Stimulated activated naive B cell treated with anti-CD40 and anti-IgM and Interleukin-4, amounts not matched to agents 10 μg/mL and 1 μg/mL and 100 μg/mL, for 72 hours (primary cell): ENCODE measurements around the gene TXNRD1.
A peak's percentile ranks its signal among the peaks of the same experiment; 100 is the strongest.

Experiments used
- ATAC-seq, 2 donors: fragments of 150-1000 bp; cut with Tn5 transposase; replicated peaks; 2 replicates each; pipeline ENCODE4 v1.10.0; 2021; ENCODE audit warnings: moderate library complexity in 1 of 2
- DNase-seq: peaks from one replicate; pipeline ENCODE4 v3.0.0; 2021
- H3K27ac Mint-ChIP-seq: one replicate; pipeline ENCODE4 v1.8.0; 2022; ENCODE audit warnings: mild to moderate bottlenecking, mixed read lengths
- H3K27me3 Mint-ChIP-seq, 2 donors: one replicate each; pipeline ENCODE4 v1.8.0; 2022; ENCODE audit warnings: mixed read lengths in 2 of 2
- H3K36me3 Mint-ChIP-seq, 2 donors: one replicate each; pipeline ENCODE4 v1.8.0; 2022; ENCODE audit warnings: mixed read lengths in 2 of 2, mild to moderate bottlenecking in 1 of 2
- H3K4me1 Mint-ChIP-seq, 2 donors: one replicate each; pipeline ENCODE4 v1.8.0; 2022; ENCODE audit warnings: mixed read lengths in 2 of 2, mild to moderate bottlenecking in 1 of 2
- H3K4me3 Mint-ChIP-seq, 2 donors: one replicate each; pipeline ENCODE4 v1.8.0; 2022; ENCODE audit warnings: mild to moderate bottlenecking in 2 of 2, mixed read lengths in 2 of 2, moderate library complexity in 1 of 2
- H3K9me3 Mint-ChIP-seq, 2 donors: one replicate each; pipeline ENCODE4 v1.8.0; 2022; ENCODE audit warnings: mixed read lengths in 2 of 2, mild to moderate bottlenecking in 1 of 2

Gene TXNRD1

GRCh38 chr12:104182144-104182543 lies 33.4 kb upstream of the TXNRD1 start:
- H3K9me3 Mint-ChIP-seq: peaks cover 0 to 3% of the 10 kb centered on the region in 2 donors
- ATAC-seq (no peak), DNase-seq (no peak)
- H3K27me3 Mint-ChIP-seq: peaks cover 13 to 15% of the 10 kb centered on the region in 2 donors
- H3K4me1 Mint-ChIP-seq: peaks cover 3 to 6% of the 10 kb centered on the region in 2 donors
- H3K27ac Mint-ChIP-seq: no peak overlapping the region
- H3K4me3 Mint-ChIP-seq: no peak overlapping the region
- no peaks in the 10 kb centered on the region for H3K36me3 Mint-ChIP-seq

GRCh38 chr12:104182621-104183378 lies 32.8 kb upstream of the TXNRD1 start:
- DNase-seq (no peak), ATAC-seq (no peak)
- H3K4me3 Mint-ChIP-seq: no peak overlapping the region
- H3K36me3 Mint-ChIP-seq: no peaks in the 10 kb centered on the region
- H3K4me1 Mint-ChIP-seq: peaks cover 2 to 3% of the 10 kb centered on the region in 2 donors
- peaks cover 0 to 3% of the 10 kb centered on the region in 2 donors for H3K9me3 Mint-ChIP-seq
- H3K27me3 Mint-ChIP-seq: peaks cover 9 to 13% of the 10 kb centered on the region in 2 donors
- no peak overlapping the region for H3K27ac Mint-ChIP-seq

GRCh38 chr12:104183443-104183842 lies 32.1 kb upstream of the TXNRD1 start:
- no peaks in the 10 kb centered on the region for H3K36me3 Mint-ChIP-seq
- no peak for ATAC-seq
- no peak overlapping the region for H3K4me3 Mint-ChIP-seq
- no peak overlapping the region for H3K27ac Mint-ChIP-seq
- H3K27me3 Mint-ChIP-seq: peaks cover 3 to 6% of the 10 kb centered on the region in 2 donors
- peaks cover 0 to 3% of the 10 kb centered on the region in 2 donors for H3K9me3 Mint-ChIP-seq
- H3K4me1 Mint-ChIP-seq: peaks cover 0 to 3% of the 10 kb centered on the region in 2 donors
- no peak for DNase-seq

GRCh38 chr12:104187446-104188155 lies 28.0 kb upstream of the TXNRD1 start:
- H3K36me3 Mint-ChIP-seq: no peaks in the 10 kb centered on the region
- DNase-seq: no peak
- H3K4me3 Mint-ChIP-seq: no peak overlapping the region
- peaks cover 0 to 3% of the 10 kb centered on the region in 2 donors for H3K4me1 Mint-ChIP-seq
- no peak for ATAC-seq
- H3K27me3 Mint-ChIP-seq: no peaks in the 10 kb centered on the region
- H3K9me3 Mint-ChIP-seq: peaks cover 0 to 3% of the 10 kb centered on the region in 2 donors
- no peak overlapping the region for H3K27ac Mint-ChIP-seq

- DNase-seq (no peak), ATAC-seq (no peak)
- no peak overlapping the region for H3K27ac Mint-ChIP-seq
- H3K4me3 Mint-ChIP-seq: no peak overlapping the region
- no peaks in the 10 kb centered on the region for H3K27me3 Mint-ChIP-seq
- H3K36me3 Mint-ChIP-seq: no peaks in the 10 kb centered on the region
- peaks cover 0 to under 1% of the 10 kb centered on the region in 2 donors for H3K9me3 Mint-ChIP-seq
- peaks cover 0 to under 1% of the 10 kb centered on the region in 2 donors for H3K4me1 Mint-ChIP-seq
Observed at GRCh38 chr12:104188534-104188933, 27.0 kb upstream of the TXNRD1 start.

GRCh38 chr12:104189915-104190555 lies 25.5 kb upstream of the TXNRD1 start:
- DNase-seq: no peak
- Mint-ChIP-seq H3K27ac (no peak overlapping the region), H3K4me1 (no peaks in the 10 kb centered on the region), H3K27me3 (peaks cover 0 to 7% of the 10 kb centered on the region in 2 donors), H3K36me3 (no peaks in the 10 kb centered on the region), H3K4me3 (no peak overlapping the region), H3K9me3 (peaks cover 0 to 1% of the 10 kb centered on the region in 2 donors)
- ATAC-seq: no peak

GRCh38 chr12:104190641-104191176 lies 24.9 kb upstream of the TXNRD1 start:
- no peaks in the 10 kb centered on the region for H3K36me3 Mint-ChIP-seq
- DNase-seq (no peak), ATAC-seq (no peak)
- H3K27ac Mint-ChIP-seq: no peak overlapping the region
- no peak overlapping the region for H3K4me3 Mint-ChIP-seq
- H3K27me3 Mint-ChIP-seq: peaks cover 2 to 11% of the 10 kb centered on the region in 2 donors
- peaks cover 0 to 1% of the 10 kb centered on the region in 2 donors for H3K9me3 Mint-ChIP-seq
- H3K4me1 Mint-ChIP-seq: no peaks in the 10 kb centered on the region

- no peak overlapping the region for H3K27ac Mint-ChIP-seq
- no peak for DNase-seq
- peaks cover 32 to 37% of the 10 kb centered on the region in 2 donors for H3K27me3 Mint-ChIP-seq
- H3K4me1 Mint-ChIP-seq: peaks cover 2 to 5% of the 10 kb centered on the region in 2 donors
- peaks cover 6 to 9% of the 10 kb centered on the region in 2 donors for H3K9me3 Mint-ChIP-seq
- ATAC-seq: no peak
- H3K36me3 Mint-ChIP-seq: peaks cover 3 to 12% of the 10 kb centered on the region in 2 donors
- no peak overlapping the region for H3K4me3 Mint-ChIP-seq
Observed at GRCh38 chr12:104197264-104197663, 18.3 kb upstream of the TXNRD1 start.

GRCh38 chr12:104199964-104200363 lies 15.6 kb upstream of the TXNRD1 start:
- Mint-ChIP-seq H3K36me3 (peaks cover 3 to 12% of the 10 kb centered on the region in 2 donors), H3K4me3 (no peak overlapping the region), H3K27me3 (peaks cover 30 to 36% of the 10 kb centered on the region in 2 donors), H3K4me1 (peaks cover 2 to 5% of the 10 kb centered on the region in 2 donors), H3K9me3 (peaks cover 6 to 8% of the 10 kb centered on the region in 2 donors), H3K27ac (no peak overlapping the region)
- DNase-seq (no peak), ATAC-seq (no peak)

- H3K27ac Mint-ChIP-seq: no peak overlapping the region
- no peak overlapping the region for H3K4me3 Mint-ChIP-seq
- peaks cover 2 to 5% of the 10 kb centered on the region in 2 donors for H3K4me1 Mint-ChIP-seq
- peaks cover 6 to 8% of the 10 kb centered on the region in 2 donors for H3K9me3 Mint-ChIP-seq
- DNase-seq (peak; percentile 18), ATAC-seq (peak; percentile 75 to 85)
- peaks cover 3 to 12% of the 10 kb centered on the region in 2 donors for H3K36me3 Mint-ChIP-seq
- H3K27me3 Mint-ChIP-seq: peaks cover 19 to 27% of the 10 kb centered on the region in 2 donors
Observed at GRCh38 chr12:104201238-104202001, 14.2 kb upstream of the TXNRD1 start.

GRCh38 chr12:104204690-104205480 lies 10.7 kb upstream of the TXNRD1 start:
- peaks cover 3 to 11% of the 10 kb centered on the region in 2 donors for H3K36me3 Mint-ChIP-seq
- DNase-seq: no peak
- no peak overlapping the region for H3K27ac Mint-ChIP-seq
- H3K4me3 Mint-ChIP-seq: no peak overlapping the region
- ATAC-seq: no peak
- H3K4me1 Mint-ChIP-seq: peaks cover 2 to 10% of the 10 kb centered on the region in 2 donors
- H3K27me3 Mint-ChIP-seq: peaks cover 12 to 23% of the 10 kb centered on the region in 2 donors
- H3K9me3 Mint-ChIP-seq: peaks cover 6 to 7% of the 10 kb centered on the region in 2 donors

GRCh38 chr12:104207416-104208205 lies 8.0 kb upstream of the TXNRD1 start:
- Mint-ChIP-seq H3K4me1 (peaks cover 0 to 4% of the 10 kb centered on the region in 2 donors), H3K4me3 (no peak overlapping the region), H3K9me3 (no peaks in the 10 kb centered on the region), H3K27me3 (peaks cover 13 to 22% of the 10 kb centered on the region in 2 donors), H3K36me3 (no peaks in the 10 kb centered on the region), H3K27ac (no peak overlapping the region)
- DNase-seq (no peak), ATAC-seq (no peak)
